ENCODE results near the gene PTPRN2.
"Not testable (repeated sequence)": the region's sequence is repeated elsewhere in the genome, so short reads cannot be mapped to it uniquely, and the experiment has no call there.

PTPRN2 gene

DNA sequence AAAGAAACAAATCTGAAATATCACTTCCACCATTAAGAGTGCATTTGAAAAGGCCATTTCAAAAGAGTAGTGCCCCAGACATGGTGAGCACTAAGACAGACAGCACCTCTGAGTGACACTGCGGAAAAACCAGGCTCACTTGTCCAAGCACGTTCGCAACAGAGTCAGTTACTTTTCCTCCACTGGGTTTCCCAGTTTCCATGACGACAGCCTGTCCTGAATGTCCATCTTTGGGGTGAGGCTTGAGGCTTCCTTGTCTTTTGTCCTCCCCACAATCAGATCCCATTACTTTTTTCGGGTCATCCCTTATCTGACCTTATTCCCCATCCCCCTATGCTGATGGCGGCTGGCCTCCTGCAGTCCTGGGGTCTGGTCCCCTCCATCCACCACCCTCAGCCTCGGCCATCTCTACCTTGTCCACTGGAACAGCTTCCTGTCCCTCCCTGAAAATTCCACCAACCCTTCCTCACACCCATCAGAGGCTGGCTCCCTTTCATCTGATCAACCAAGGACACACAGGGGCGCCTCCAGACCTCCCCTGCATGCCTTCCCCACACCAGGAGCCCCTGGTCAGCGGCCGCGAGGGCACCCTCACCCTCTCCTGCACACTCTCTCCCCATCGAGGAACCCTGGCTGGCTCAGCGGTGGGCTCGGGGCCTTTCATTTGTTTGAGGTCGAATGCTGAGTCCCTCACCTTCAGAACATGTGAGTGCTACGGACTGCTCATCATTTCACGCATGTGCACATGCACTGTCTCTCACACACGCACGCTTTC, 887.2 kb downstream of the PTPRN2 start:
- TF ChIP-seq, protein P1, sequence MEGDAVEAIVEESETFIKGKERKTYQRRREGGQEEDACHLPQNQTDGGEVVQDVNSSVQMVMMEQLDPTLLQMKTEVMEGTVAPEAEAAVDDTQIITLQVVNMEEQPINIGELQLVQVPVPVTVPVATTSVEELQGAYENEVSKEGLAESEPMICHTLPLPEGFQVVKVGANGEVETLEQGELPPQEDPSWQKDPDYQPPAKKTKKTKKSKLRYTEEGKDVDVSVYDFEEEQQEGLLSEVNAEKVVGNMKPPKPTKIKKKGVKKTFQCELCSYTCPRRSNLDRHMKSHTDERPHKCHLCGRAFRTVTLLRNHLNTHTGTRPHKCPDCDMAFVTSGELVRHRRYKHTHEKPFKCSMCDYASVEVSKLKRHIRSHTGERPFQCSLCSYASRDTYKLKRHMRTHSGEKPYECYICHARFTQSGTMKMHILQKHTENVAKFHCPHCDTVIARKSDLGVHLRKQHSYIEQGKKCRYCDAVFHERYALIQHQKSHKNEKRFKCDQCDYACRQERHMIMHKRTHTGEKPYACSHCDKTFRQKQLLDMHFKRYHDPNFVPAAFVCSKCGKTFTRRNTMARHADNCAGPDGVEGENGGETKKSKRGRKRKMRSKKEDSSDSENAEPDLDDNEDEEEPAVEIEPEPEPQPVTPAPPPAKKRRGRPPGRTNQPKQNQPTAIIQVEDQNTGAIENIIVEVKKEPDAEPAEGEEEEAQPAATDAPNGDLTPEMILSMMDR (IDR thresholded peaks at IDR 0.05; ENCODE audit: control insufficient read depth, extremely low read depth, insufficient read depth), result no peak
- DNase-seq (ENCODE audit: low read depth), result no peak
- H3K4me3 ChIP-seq (ENCODE audit: low read depth, low read length), result no peak overlapping the region

DNA sequence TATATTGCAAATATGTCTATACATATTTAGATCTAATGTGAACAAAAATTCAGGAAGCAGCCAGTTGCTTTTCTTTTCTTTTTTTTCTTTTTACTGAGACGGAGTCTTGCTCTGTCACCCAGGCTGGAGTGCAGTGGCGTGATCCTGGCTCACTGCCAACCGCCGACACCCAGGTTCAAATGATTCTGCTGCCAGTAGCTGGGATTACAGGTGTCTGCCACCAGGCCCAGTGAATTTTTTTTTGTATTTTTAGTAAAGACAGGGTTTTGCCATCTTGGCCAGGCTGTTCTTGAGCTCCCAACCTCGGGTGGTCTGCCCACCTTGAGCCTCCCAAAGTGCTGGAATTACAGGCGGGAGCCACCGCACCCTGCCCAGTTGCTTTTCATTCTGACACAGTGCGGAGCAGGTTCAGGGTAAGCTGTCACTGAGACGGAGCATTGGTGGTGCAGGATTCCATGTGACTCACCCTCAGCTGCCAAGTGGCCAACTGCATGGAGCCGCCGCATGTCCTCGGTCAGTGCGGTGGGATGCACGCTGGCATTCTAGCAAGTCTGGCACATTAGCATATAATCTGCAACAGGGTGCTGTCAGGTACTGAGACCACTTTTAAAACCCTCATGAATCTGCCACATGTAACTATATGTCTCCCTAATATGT, 888.1 kb downstream of the PTPRN2 start:
- H3K4me3 ChIP-seq (ENCODE audit: low read depth, low read length), result no peak overlapping the region
- DNase-seq (ENCODE audit: low read depth), result no peak
- TF ChIP-seq, protein P1 (IDR thresholded peaks at IDR 0.05; ENCODE audit: control insufficient read depth, extremely low read depth, insufficient read depth), result no peak

DNA sequence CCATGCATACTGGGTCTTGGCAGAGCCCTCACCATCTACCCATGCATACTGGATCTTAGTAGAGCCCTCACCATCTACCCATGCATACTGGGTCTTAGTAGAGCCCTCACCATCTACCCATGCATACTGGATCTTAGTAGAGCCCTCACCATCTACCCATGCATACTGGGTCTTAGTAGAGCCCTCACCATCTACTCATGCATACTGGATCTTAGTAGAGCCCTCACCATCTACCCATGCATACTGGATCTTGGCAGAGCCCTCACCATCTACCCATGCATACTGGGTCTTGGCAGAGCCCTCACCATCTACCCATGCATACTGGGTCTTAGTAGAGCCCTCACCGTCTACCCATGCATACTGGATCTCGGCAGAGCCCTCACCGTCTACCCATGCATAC, 890.3 kb downstream of the PTPRN2 start:
- not testable (repeated sequence) for H3K4me3 ChIP-seq (ENCODE audit: low read depth, low read length); DNase-seq (ENCODE audit: low read depth)

DNA sequence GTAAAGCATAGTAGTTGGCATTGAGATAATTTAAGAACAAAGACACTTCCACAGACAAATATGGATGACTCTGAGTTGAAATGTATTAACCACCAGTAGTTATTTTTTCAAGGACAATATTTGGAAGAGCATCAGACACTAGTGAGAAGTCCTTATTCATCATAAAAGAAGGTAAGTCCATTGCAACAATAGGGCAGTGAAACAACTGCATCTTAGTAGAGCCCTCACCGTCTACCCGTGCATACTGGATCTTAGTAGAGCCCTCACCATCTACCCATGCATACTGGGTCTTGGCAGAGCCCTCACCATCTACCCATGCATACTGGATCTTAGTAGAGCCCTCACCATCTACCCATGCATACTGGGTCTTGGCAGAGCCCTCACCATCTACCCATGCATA, 892.0 kb downstream of the PTPRN2 start:
- DNase-seq (ENCODE audit: low read depth); H3K4me3 ChIP-seq (ENCODE audit: low read depth, low read length): not testable (repeated sequence)

DNA sequence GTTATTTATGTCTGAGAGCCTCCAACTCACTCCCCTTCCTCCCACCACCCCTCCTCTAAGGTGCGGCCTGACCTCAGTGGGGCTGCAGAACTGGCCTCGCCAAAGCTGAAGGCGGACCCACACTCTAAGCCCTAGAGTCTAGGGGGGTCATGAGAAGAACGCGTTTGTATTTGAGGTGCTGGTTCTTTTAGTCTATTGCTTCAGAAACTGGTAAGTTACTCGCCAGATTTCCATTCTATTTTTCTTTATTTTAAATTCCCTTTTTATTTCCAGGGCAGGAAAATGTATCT, 893.3 kb downstream of the PTPRN2 start:
- no peak for DNase-seq (ENCODE audit: low read depth)
- H3K4me3 ChIP-seq (ENCODE audit: low read depth, low read length), result no peak overlapping the region

DNA sequence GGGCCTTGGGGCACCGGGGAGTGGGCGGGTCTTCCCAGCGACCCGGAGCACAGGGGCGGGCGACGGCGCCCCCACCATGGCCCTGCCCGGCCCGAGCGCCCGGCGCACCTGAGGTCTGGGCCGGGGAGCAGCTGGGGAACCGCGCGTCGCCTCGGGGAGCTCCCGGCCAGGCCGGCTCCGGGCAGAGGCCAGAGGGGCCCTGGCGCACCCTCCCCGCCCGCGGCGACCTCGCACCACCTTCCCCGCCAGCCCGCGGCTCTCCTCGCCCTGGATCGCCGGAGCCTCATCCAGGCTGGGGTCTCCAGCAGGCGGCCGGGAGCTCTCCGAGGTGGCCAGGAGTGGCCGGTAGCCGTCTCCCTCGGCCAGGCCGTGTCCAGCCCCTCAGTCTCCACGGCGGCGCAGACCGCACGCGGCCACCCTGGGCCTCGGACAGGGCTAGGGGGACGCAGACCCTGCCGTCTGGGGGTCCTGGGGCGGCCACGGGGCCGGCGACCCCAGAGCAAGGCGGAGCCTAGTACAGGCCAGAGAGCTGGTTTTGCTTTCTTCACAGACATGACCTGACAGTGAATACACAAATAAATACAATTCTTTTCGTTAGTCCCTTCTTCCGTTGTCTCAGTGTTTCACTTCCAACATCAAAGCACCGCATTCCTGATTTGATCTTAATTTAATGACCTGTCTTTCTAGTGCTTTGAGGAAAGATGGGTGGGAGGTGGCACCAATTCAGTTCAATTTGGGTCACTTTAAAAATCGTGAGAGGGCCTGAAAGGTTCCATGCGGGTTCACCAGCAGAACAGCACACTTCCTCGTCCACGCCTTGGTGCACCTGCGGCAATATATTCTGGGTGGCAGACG, 893.9 kb downstream of the PTPRN2 start:
- no peak overlapping the region for H3K4me3 ChIP-seq (ENCODE audit: low read depth, low read length)
- TF ChIP-seq, protein P1 (IDR thresholded peaks at IDR 0.05; ENCODE audit: control insufficient read depth, extremely low read depth, insufficient read depth), result no peak
- no peak for DNase-seq (ENCODE audit: low read depth)

More for the DNA sequence above, 893.3 kb downstream of the PTPRN2 start:
- TF ChIP-seq, protein P1 (IDR thresholded peaks at IDR 0.05; ENCODE audit: control insufficient read depth, extremely low read depth, insufficient read depth), result no peak

DNA sequence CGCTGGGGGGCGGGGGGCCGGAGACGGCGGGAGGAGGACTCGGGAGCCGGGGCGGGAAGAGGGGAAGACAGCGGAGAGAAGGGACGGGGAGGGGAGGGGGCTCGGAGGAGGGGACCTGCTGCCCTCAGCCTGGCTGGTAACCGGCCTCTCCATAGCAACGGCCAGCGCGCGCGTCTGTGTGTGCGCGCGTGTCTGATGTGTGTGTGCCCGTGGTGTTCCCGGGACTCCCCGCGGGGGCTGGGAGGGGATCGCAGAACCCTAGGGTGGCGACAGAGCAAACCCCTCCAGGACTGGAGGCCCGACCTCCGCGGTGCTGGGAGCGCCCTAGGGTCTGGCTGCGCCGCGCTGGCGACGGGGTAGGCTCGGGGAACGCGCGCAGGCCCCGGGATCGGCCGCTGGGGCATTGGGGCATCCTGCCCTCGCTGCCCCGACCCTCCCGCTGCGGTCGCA, 894.5 kb downstream of the PTPRN2 start:
- no peak for DNase-seq (ENCODE audit: low read depth)
- TF ChIP-seq, protein P1 (IDR thresholded peaks at IDR 0.05; ENCODE audit: control insufficient read depth, extremely low read depth, insufficient read depth), result no peak
- no peak overlapping the region for H3K4me3 ChIP-seq (ENCODE audit: low read depth, low read length)

Measured in LNCaP clone FGC (cell line).